NOMO-1 (cell line): ENCODE measurements around the gene TRAP1.

Experiments
- DNase-seq, 2 experiments: peaks; one replicate each; lab custom pipeline; 2025; ENCODE audit not compliant: unreplicated experiment in 2 of 2; lab: John Stamatoyannopoulos, UW

TRAP1 gene

GRCh38 chr16:3737181-3737580, 19.9 kb upstream of the TRAP1 start:
- no peak for DNase-seq

- no peak for DNase-seq
These were observed 18.8 kb upstream of the TRAP1 start for GRCh38 chr16:3736116-3736515.

- DNase-seq: no peak
These were observed 18.2 kb upstream of the TRAP1 start for GRCh38 chr16:3735541-3735940.

GRCh38 chr16:3734758-3735221, 17.5 kb upstream of the TRAP1 start:
- DNase-seq: no peak

GRCh38 chr16:3734084-3734757, 16.9 kb upstream of the TRAP1 start:
- no peak for DNase-seq

- no peak for DNase-seq
These were observed 14.8 kb upstream of the TRAP1 start for GRCh38 chr16:3732171-3732570.

GRCh38 chr16:3731126-3731935, 14.0 kb upstream of the TRAP1 start:
- DNase-seq: no peak

GRCh38 chr16:3730161-3731125, 13.1 kb upstream of the TRAP1 start:
- no peak for DNase-seq

GRCh38 chr16:3729161-3730112, 12.1 kb upstream of the TRAP1 start:
- DNase-seq: no peak

GRCh38 chr16:3728424-3729160, 11.3 kb upstream of the TRAP1 start:
- no peak for DNase-seq

- no peak for DNase-seq
These were observed 10.6 kb upstream of the TRAP1 start for GRCh38 chr16:3727806-3728381.

GRCh38 chr16:3726021-3726687, 8.8 kb upstream of the TRAP1 start:
- no peak for DNase-seq

- DNase-seq: no peak
These were observed 8.0 kb upstream of the TRAP1 start for GRCh38 chr16:3725276-3725675.

- no peak for DNase-seq
These were observed 5.2 kb upstream of the TRAP1 start for GRCh38 chr16:3722508-3722907.

GRCh38 chr16:3720418-3720817, 3.1 kb upstream of the TRAP1 start:
- no peak for DNase-seq

- DNase-seq: no peak
These were observed 1.3 kb upstream of the TRAP1 start for GRCh38 chr16:3718628-3719027.

GRCh38 chr16:3718019-3718391, 681 bp upstream of the TRAP1 start:
- peak in 1 of 2 experiments; percentile 26 for DNase-seq

GRCh38 chr16:3716831-3717234, 491 bp downstream of the TRAP1 start:
- peak; percentile 19 to 20 for DNase-seq
